SK-N-SH treated with all-trans-retinoic acid at 6 μM for 48 hours (cell line): ENCODE results near the gene TAGLN2.

ENCODE experiments used
- ATAC-seq: fragments of 200-7000 bp; cut with Tn5 transposase; 3 replicates; pipeline ENCODE4 v1.9.1; 2020; ENCODE audit warnings: mild to moderate bottlenecking, moderate library complexity
- ARNTL ChIP-seq: fragments of 450-650 bp; formaldehyde crosslinking; IDR thresholded peaks from 2 replicates; pipeline ENCODE4 v1.5.0; 2020; ENCODE audit warnings: low read depth, mild to moderate bottlenecking, moderate library complexity, borderline replicate concordance
- BACH2 ChIP-seq: fragments of 250-450 bp; sonication (Bioruptor Pico); IDR thresholded peaks from 2 replicates; pipeline ENCODE4 v1.9.0; 2021; ENCODE audit warnings: mild to moderate bottlenecking, borderline replicate concordance
- CREB5 ChIP-seq: fragments of 250-450 bp; sonication (Bioruptor Pico); IDR thresholded peaks from 2 replicates; pipeline ENCODE4 v1.5.1; 2020; ENCODE audit warnings: low read depth, mild to moderate bottlenecking, moderate library complexity
- ESRRG ChIP-seq: fragments of 250-450 bp; sonication (Bioruptor Pico); IDR thresholded peaks from 2 replicates; pipeline ENCODE4 v1.6.1; 2021; ENCODE audit warnings: mild to moderate bottlenecking
- GLIS3 ChIP-seq: fragments of 250-450 bp; sonication (Bioruptor Pico); IDR thresholded peaks from 2 replicates; pipeline ENCODE4 v1.5.0; 2020; ENCODE audit warnings: mild to moderate bottlenecking, moderate library complexity
- ISL1 ChIP-seq: fragments of 250-450 bp; sonication (Bioruptor Pico); IDR thresholded peaks from 2 replicates; pipeline ENCODE4 v2.1.2; 2022; ENCODE audit warnings: mild to moderate bottlenecking, moderate library complexity
- OSR1 ChIP-seq: fragments of 250-450 bp; sonication (Bioruptor Pico); IDR thresholded peaks from 2 replicates; pipeline ENCODE4 v1.8.0; 2022; ENCODE audit warnings: moderate library complexity, mild to moderate bottlenecking, inconsistent platforms
- PATZ1 ChIP-seq: fragments of 250-450 bp; sonication (Bioruptor Pico); IDR thresholded peaks from 2 replicates; pipeline ENCODE4 v1.8.0; 2020; ENCODE audit warnings: mild to moderate bottlenecking, moderate library complexity, borderline replicate concordance
- POU6F1 ChIP-seq: fragments of 250-450 bp; sonication (Bioruptor Pico); IDR thresholded peaks from 2 replicates; pipeline ENCODE4 v1.8.0; 2021; ENCODE audit warnings: low read depth, mild to moderate bottlenecking, moderate library complexity, borderline replicate concordance
- PPARA ChIP-seq: fragments of 250-450 bp; sonication (Bioruptor Pico); IDR thresholded peaks from 2 replicates; pipeline ENCODE4 v1.5.0; 2020; ENCODE audit warnings: mild to moderate bottlenecking, borderline replicate concordance
- RARB ChIP-seq: fragments of 250-450 bp; sonication (Bioruptor Pico); IDR thresholded peaks from 2 replicates; pipeline ENCODE4 v1.8.0; 2021; ENCODE audit warnings: mild to moderate bottlenecking, moderate library complexity
- SNAI2 ChIP-seq: fragments of 250-450 bp; sonication (Bioruptor Pico); IDR thresholded peaks from 2 replicates; pipeline ENCODE4 v1.5.0; 2020; ENCODE audit warnings: mild to moderate bottlenecking, moderate library complexity
- TCF4 ChIP-seq: fragments of 250-450 bp; sonication (Bioruptor Pico); IDR thresholded peaks from 2 replicates; pipeline ENCODE4 v1.8.0; 2021; ENCODE audit warnings: mild to moderate bottlenecking, moderate library complexity, borderline replicate concordance
- TOX ChIP-seq: fragments of 250-450 bp; sonication (Bioruptor Pico); IDR thresholded peaks from 2 replicates; pipeline ENCODE4 v1.8.0; 2021; ENCODE audit warnings: mild to moderate bottlenecking, moderate library complexity, borderline replicate concordance
- TSHZ2 ChIP-seq: fragments of 250-450 bp; sonication (Bioruptor Pico); IDR thresholded peaks from 2 replicates; pipeline ENCODE4 v1.5.0; 2020; ENCODE audit warnings: mild to moderate bottlenecking, moderate library complexity
- ZC3H10 ChIP-seq: fragments of 250-450 bp; sonication (Bioruptor Pico); IDR thresholded peaks from 2 replicates; pipeline ENCODE4 v1.5.1; 2021; ENCODE audit warnings: mild to moderate bottlenecking, moderate library complexity
- ZFP3 ChIP-seq: fragments of 250-450 bp; sonication (Bioruptor Pico); IDR thresholded peaks from 2 replicates; pipeline ENCODE4 v1.5.0; 2020; ENCODE audit warnings: mild to moderate bottlenecking, moderate library complexity
- ZFP30 ChIP-seq: fragments of 450-650 bp; formaldehyde crosslinking; IDR thresholded peaks from 2 replicates; pipeline ENCODE4 v1.5.0; 2022; ENCODE audit warnings: mild to moderate bottlenecking, moderate library complexity
- ZNF565 ChIP-seq: fragments of 450-650 bp; formaldehyde crosslinking; conservative IDR thresholded peaks from 2 replicates; pipeline ENCODE4 v1.5.0; 2020; ENCODE audit warnings: low read depth, mild to moderate bottlenecking, moderate library complexity
- ZNF8 ChIP-seq: fragments of 450-650 bp; formaldehyde crosslinking; IDR thresholded peaks from 2 replicates; pipeline ENCODE4 v1.5.0; 2020; ENCODE audit warnings: mild to moderate bottlenecking, moderate library complexity

The TAGLN2 gene

GRCh38 chr1:159872891-159873290 is 52.4 kb downstream of the TAGLN2 start:
- ATAC-seq, result no peak
- no peak for TF ChIP-seq ZFP3
- no peak for TF ChIP-seq CREB5 (CRISPR knock-in tag)
- no peak for TF ChIP-seq ESRRG (CRISPR knock-in tag)
- TF ChIP-seq ZFP30, result no peak
- TF ChIP-seq RARB, result no peak
- TF ChIP-seq POU6F1, result no peak
- TF ChIP-seq SNAI2, result no peak
- TF ChIP-seq ARNTL (CRISPR knock-in tag), result no peak
- no peak for TF ChIP-seq OSR1 (CRISPR knock-in tag)
- TF ChIP-seq GLIS3 (CRISPR knock-in tag), result no peak
- no peak for TF ChIP-seq PPARA (CRISPR knock-in tag)
- no peak for TF ChIP-seq PATZ1 (CRISPR knock-in tag)
- no peak for TF ChIP-seq TCF4 (CRISPR knock-in tag)
- TF ChIP-seq BACH2 (CRISPR knock-in tag), result no peak
- TF ChIP-seq TSHZ2 (CRISPR knock-in tag), result no peak
- TF ChIP-seq TOX (CRISPR knock-in tag), result no peak
- TF ChIP-seq ZNF565 (CRISPR knock-in tag), result no peak
- TF ChIP-seq, all 23 proteins: peak for 0

GRCh38 chr1:159870704-159871103 is 54.6 kb downstream of the TAGLN2 start:
- TF ChIP-seq ZNF8 (CRISPR knock-in tag), result no peak
- TF ChIP-seq PATZ1 (CRISPR knock-in tag), result no peak
- no peak for TF ChIP-seq OSR1 (CRISPR knock-in tag)
- no peak for ATAC-seq

GRCh38 chr1:159869607-159870006 is 55.7 kb downstream of the TAGLN2 start:
- no peak for ATAC-seq
- TF ChIP-seq BACH2 (CRISPR knock-in tag), result no peak
- no peak for TF ChIP-seq ZC3H10 (CRISPR knock-in tag)
- no peak for TF ChIP-seq TCF4 (CRISPR knock-in tag)
- TF ChIP-seq ISL1 (CRISPR knock-in tag), result no peak
- TF ChIP-seq SNAI2, result no peak
- TF ChIP-seq PATZ1 (CRISPR knock-in tag), result no peak
- TF ChIP-seq TSHZ2 (CRISPR knock-in tag), result no peak
- no peak for TF ChIP-seq GLIS3 (CRISPR knock-in tag)
- no peak for TF ChIP-seq POU6F1
- TF ChIP-seq CREB5 (CRISPR knock-in tag), result no peak
